NCI-H748 (cell line): Measurements from ENCODE around the gene PSTPIP1.
A peak's percentile ranks its signal among the peaks of the same experiment; 100 is the strongest.
"Not testable (repeated sequence)": the region's sequence is repeated elsewhere in the genome, so short reads cannot be mapped to it uniquely, and the experiment has no call there.

ENCODE experiments used
- DNase-seq: peaks from one replicate; lab custom pipeline; 2025; ENCODE audit not compliant: unreplicated experiment; lab: John Stamatoyannopoulos, UW

The PSTPIP1 gene

DNA sequence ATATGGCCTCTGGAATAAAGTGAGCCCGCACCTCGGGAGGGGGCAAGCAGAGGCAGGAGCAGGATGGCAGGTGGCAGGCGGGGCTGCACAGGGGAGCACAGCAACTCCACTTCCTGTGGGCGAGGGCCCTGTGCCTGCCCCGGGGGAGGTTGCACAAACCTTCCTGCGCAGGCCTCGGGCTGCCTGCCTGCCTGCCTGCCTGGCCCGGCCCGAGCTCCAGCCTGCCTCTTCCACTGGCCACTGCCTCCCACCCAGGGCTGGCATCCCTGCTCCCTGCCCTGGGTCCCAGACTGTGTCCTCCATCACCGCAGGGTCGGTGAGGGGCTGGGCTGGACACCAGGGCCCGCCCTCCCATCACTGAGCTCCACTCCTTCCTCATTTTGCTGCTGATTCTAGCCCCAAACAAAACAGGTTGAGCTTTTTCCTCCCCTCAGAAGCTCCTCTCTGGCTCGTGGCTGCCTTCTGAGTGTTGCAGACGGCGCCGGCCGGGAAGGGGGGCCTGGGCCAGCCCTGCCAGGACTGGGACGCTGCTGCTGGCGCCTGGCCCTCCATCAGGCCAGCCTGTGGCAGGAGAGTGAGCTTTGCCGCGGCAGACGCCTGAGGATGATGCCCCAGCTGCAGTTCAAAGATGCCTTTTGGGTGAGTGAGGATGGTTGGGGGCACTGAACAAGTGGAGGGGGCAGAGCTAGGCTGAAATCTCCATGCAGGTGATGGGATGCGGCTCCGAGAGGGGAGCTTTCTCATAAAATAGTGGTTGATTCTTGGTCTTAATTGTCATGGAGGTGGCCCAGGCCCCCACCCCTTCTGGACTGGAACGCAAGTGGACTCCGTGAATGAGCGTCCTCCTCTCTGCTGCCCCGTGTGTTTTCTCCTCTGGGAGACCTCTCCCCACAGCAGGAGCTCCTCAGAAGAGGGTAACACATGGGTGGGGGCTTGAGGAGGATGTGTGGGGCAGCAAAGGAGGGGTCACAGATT is at the start of gene PSTPIP1:
Gene PSTPIP1, plus strand, starts transcription at position 156 of the 975 bp plus-strand sequence. Its CDS starts 448 bp downstream, at position 604.
- DNase-seq = no peak

DNA sequence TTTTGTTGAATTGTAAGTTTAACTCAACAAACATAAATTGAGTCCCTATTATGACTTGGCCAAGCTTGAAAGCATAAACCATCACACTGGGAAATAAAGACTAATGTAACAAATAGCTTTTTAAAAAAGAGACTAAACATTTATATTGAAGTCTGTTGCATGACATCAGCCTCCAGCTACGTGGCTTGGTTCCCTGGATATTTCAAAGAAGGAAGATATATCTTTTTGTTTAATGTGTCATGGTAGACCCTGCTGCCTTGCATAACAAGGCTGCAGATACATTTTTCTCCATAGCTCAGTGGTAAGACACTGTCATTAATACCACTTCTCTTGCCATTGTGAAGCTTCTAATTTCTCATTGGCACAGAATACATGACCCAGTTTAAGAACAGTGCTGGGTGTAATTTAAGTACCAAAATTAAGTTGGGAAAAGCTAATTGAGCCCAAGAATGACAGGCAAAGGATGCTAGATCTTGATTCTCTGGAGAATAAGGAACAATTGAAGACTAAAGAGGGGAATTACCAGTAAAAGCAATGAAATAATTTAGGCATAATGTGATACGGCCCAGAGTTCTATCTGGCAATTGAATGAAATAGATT is 49.3 kb upstream of the PSTPIP1 start:
- DNase-seq = no peak

DNA sequence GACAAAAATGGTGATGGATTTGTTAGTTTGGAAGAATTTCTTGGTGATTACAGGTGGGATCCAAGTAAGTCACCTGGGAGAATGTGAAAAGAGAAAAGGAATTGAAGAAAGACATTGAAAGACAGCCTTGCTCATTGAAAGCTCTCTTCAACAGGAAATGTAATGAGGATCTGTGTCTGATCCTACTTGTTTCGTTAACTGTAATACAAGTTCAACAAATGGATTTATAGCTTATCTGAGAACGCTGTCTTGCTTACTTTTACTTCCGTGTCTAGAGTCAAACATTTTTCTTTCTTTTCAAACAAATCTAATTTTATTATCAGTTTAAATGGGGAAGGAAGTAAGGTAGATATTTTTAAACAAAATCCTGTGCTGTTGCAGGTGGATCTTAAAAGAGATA is 47.5 kb upstream of the PSTPIP1 start:
- DNase-seq = no peak

DNA sequence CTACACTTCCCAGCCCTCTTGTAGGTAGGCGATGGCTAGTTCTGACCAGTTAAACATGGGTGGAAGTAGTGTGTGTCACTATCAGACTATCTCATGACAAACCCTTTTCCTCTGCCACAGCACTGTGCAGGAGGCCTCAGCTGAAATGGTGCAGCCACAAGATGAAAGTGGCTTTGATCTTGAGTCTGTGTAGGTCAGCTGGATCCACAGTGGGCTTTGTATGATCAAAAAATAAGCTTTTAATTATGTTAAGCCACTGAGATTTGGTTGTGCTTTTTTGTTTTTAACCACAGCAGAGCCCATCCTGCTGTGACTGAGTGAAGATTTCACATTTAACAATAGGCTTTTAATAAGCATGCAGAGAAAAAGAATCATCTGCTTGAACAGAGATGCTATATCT is 43.7 kb upstream of the PSTPIP1 start:
- no peak for DNase-seq

DNA sequence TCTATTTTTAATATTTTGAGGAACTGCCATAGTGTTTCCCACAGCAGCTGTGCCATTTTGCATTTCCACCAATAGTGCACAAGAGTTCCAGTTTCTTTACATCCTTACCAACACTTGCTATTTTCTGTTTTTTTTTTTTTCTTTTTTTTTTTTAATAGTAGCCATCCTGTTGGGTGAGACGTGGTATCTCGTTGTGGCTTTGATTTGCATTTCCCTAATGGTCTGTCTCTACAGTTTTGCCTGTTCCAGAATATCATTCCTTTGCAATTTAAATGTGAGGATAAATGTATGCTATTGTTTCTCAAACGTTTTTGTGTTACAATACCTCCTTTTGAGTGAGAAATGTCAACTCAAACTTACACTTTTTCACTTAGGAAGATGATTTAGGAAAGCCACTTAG is 41.0 kb upstream of the PSTPIP1 start:
- no peak for DNase-seq

DNA sequence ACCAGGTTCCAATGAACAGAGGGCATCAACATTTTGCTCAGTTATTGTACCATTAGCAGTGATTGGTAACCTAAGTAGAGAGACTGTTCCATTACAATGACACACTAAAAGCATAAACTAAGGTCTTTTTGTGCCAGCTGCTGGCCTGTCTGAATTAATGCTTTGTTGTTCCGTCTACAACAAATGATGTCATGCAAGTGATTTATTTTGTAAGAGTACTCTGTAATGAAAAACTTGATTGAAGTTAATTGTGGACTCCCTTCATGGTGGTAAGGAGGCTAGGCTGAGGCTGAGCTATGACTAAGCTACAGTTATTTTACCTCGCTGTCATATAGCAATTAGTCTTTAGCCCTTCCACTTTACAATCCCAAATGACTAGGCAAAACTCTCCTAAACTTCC is 40.2 kb upstream of the PSTPIP1 start:
- peak; percentile 26 for DNase-seq

DNA sequence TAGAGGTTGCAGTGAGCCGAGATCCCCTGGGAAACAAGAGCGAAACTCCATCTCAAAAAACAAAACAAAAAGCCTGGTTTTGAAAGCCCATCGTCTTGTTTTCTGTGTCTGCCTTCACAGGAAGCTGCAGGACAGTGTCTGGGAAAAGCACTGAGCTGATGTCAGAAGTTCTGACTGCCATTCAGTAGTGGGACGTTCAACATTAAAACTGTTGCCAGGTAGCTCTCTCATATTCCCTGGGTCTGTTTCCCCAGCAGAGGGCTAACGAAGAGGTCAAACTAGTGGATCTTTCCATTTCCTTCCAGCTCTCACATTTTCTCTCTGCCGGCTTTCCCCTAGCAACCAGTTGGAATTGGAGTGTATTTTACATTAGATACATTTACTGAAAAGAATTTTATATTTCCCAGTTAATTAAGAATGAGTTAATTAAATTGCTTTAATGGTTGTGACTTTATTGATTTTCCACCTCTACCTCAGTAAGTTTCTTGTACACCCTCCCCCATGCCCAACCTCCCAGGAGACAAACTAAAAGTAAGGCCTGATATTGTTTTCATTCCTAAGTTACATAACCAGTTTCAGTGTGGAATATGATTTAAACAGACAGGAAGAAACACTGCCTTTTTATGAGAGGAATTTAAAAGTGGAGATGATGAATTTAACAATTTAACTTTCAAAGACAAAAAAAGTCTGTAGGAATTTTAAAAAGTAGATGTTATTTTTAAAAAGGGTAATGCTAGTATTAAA is 33.5 kb upstream of the PSTPIP1 start:
- no peak for DNase-seq

DNA sequence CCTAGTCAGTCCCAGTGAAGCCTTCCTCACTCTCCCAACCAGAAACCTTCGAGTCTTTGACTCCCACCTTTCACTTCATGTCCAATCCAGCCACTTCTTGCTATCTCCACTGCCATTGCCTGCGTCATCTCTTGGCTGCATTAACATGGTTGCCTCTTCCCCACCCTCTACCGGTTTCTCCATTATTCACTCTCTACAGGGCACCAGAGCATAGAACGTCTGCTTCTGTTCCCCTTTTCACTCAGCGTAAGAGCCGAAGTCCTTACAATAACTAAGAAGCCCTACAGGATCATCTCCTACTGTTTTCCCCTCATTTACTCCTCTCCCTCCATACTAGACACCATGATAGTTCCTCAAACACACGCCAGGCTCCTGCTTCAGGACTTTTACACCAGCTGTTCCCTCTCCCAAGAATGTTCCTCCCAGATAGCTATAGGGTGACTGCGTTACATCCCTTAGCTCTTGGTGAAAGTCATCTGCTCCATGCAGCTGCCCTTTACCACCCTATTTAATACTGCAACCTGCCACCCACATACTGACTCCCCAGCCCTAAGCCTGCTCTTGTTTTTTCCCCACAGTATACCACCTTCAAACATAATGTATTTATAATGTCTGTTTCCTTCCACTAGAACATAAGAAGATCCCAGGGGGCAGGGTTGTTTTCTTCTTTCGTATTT is 32.5 kb upstream of the PSTPIP1 start:
- no peak for DNase-seq

DNA sequence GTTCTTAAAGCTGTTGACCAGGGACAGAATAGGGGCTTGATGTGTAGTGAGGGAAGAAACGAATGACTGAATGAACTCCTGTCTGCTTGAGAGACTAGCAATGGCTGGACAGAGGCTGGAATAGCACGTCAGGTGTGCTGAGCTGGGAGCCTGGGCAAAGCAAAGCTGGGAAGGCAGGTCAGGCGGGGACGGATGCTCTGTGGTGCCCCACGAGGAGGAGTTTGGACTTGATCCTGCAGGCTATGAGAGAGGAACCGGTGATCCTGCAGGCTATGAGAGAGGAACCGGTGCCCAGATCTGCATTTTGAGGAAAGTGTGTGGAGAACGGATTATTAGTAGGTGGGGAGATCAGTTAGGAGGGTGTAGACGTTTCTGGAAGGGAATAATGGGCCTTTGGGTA is 31.3 kb upstream of the PSTPIP1 start:
- DNase-seq = no peak

DNA sequence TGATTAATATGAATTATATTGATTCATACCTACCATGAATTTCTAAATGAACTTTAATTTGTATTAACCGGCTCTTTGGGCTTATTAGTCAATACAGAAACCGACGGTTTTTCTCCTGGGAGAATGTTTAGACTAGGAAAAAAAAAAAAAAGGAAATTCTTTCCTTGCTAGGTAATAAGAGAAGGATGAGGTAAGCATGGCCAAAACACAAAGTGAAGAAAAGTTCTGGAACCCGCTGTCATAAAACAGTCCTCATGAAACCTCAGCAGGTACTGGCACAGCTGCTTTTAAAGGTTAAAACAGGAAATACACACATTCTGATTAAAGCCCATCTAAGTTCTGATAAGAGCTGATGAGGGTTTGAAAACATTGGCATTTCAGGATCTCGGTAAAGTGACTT is 30.8 kb upstream of the PSTPIP1 start:
- no peak for DNase-seq

DNA sequence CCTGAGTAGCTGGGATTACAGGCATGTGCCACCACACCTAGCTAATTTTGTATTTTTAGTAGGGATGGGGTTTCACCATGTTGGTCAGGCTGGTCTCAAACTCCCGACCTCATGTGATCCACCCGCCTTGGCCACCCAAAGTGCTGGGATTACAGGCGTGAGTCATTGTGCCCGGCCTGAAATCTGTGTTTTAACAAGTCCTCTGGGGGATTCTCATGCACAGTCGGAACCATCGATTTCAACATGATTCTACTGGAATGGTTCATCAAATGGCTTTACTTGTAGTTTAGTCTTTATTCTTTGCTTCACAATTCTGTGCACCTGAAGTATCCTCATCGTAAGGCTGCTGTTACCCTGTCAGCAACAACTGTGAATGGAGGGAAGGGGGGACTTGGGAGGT is 28.9 kb upstream of the PSTPIP1 start:
- DNase-seq = not testable (repeated sequence)

DNA sequence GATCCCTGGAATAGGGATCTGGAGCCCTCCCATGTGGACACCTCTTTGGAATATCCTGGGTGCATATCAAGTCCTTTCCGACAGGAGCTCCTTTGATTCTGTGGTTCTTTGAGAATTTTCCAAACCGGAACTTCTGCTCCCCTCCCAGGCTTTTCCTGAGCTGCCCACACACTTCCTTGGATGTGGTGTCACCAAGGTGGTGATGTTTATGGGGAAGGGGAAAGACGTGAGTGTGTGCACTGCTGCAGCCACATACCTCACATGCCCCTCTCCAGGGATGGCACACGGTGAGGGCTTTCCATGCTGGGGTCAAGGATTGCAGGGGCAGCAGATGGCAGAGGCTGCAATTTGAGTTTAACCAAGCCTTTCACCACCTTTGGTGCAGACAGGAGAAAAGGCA is 27.9 kb upstream of the PSTPIP1 start:
- no peak for DNase-seq

DNA sequence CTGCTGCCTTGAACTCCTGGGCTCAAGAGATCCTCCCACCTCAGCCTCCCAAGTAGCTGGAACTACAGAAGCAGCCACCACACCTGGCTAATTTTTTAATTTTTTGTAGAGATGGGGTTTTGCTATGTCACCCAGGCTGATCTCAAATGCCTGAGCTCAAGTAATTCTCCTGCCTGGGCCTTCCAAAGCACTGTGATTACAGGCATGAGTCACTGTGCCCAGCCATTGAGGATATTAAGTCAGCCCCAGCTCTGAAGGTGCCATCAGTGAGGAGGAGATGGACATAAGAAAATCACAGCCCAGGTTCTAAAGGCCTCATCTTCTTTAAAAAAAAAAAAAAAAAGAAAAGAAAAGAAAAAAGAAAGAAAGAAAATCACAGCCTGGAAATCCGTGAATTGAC is 26.6 kb upstream of the PSTPIP1 start:
- no peak for DNase-seq

DNA sequence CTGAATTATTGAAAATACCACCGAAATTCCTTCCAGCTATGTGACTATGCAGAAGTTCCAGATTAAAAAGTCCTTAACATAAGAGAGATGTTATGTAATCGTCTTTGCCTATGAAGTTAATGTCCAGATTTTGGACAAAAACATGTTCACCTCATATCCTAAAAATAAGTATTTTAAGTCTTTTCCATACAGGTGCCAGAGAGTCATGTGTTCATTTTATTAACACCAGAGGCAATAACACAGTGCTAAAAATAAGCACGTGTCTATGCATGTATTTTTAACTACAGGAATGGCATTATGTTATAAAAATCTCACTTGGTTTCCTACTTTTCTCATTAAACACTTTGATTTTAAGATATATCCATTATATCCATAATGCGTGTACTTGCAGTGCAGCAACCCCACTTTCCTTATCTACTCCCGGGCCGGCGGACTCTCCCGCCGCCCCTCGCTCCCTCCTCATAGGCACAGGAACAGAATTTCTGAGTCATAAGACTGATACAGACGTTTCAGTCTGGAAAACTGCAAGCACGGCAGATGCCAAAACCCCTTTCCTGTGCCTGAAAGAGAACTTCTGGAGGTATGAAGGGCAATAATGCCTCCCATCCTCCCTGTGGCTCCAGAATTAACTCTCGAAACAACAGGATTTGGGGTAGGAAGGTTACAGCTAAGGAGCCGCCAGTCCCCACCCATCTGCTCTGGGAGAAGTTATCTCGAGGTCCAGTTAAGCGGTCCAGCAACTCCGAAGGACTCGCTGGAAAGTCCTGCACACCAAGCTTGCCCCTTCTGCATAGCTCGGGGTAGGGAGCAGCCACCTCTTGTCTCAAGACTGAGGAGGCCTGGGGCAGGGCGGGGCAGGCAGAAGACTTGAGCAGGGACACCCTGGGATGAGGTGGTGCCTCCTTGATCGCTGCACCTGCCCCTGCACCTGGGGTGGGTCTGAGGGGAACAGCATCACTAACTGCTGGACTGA is 22.3 kb upstream of the PSTPIP1 start:
- no peak for DNase-seq

DNA sequence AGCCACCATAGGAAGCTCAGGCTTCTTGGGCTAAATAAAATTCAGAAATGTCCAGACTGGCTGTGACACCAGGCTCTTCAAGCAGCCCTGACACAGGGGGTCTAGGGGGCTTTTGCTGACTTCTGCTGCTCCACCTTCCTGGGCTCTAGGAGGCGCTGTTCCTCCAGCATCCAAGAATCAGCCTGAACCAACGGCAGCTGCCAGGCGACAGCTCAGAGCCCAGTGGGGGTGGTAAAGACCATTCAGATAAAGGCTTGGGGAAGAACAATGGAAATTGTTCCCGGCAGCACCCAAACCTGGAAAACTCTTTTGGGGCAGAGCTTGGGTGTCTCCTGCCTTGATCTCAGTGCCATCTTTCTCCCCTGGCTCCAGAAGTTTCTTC is 21.6 kb upstream of the PSTPIP1 start:
- DNase-seq = peak; percentile 27

DNA sequence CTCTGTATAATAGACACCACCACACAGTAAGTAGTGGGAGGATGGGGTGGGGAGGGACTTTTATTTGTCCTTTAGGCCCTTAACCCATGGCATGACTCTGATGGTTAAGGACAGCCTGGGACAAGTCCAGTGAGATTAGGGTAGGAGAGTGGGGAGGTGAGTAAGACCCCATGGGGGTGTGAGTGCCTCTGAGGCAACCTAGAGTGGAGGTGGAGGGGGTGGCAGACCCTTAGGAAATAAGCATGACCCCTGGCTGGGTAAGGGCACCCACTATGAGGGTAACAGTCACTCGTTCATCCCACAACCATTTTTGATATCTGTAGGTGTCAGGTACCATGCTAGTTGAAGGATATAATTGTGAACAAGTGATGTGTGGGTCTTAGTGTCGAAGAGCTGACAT is 21.0 kb upstream of the PSTPIP1 start:
- no peak for DNase-seq

DNA sequence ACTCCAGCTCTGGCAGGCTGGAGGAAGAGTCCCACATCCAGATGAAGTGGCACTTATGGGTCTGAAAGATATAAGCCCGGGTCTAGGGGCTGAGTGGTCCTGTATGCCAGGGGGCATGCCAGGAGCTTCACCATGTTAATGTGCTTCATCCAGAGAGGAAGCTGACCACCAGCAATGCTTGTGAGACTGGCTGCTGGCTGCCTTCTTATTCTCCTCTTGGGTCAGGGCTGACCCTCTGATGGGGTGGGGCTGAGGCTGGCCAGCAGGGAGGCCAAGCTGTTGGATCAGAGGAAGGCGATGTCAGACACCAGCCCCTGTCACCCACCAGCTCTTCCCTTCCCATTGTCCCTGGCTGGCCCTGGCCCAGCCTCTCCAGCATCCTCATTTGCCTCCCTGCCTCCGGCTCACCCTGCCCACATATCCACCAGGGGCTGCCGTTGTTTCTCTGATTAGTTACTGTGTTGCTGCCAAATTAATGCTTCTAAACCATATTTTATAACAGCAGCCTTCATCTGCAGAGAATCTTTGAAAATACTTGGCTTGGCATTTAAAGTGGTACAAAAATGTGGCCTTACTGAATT is 20.4 kb upstream of the PSTPIP1 start:
- no peak for DNase-seq

DNA sequence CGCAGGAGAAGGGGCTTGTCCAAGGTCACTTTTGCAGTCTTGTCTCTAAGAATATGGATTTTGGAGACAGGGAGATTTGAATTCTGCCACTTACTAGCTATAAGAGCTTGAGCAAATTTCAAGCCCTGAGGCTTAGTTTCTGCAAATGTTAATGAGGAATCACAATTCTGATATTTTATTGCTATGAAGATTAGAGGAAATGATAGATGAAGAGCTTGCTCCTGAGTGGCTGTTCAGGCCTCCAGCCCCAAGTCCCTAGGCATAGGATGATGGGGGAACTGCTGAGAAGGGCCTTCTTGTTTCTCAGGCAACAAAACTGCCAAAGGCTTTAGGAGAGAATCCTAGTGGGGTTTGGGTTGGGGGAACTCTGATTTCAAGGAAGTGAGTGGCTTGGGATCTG is 18.8 kb upstream of the PSTPIP1 start:
- no peak for DNase-seq

DNA sequence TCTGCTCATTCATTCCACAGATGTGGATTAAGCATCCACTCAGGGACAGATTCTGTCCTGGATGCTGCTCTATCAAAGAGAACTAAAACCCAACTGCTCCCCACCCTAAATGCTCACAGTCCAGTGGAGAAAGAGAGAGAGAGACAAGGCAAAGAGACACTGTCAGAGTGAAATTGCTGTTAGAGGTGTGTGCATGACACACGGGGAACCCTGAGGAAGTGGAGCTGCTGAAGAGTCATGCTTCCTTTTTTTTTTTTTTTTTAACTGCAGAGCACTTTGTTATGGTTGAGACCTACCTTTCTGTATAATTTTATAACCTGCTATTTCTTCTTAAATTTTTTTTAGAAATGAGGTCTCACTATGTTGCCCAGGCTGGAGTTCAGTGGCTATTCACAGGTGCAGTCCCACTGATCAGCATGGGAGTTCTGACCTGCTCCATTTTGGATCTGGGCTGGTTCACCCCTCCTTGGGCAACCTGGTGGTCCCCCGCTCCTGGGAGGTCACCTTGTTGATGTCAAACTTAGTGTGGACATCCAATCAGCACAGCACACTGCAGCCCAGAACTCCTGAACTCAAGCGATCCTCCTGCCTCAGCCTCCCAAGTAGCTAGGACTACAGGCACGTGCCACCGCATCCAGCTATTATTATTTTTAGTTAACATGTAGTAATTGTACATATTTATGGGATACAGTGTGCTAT is 18.2 kb upstream of the PSTPIP1 start:
- DNase-seq = no peak
